HFFc6 (cell line): ENCODE data around the gene ATP7A. TPM values are rescaled to one million over a fixed set of nuclear protein-coding genes. Genes with fewer than 3 reads are reported as not detected.

Source experiments
- DNase-seq: peaks from one replicate; pipeline ENCODE4 v3.0.0-alpha.2; 2018
- H3K27ac Mint-ChIP-seq: 2 replicates; pipeline ENCODE4 v1.8.0; 2020; ENCODE audit warnings: mild to moderate bottlenecking, mixed read lengths
- H3K27me3 Mint-ChIP-seq: 2 replicates; pipeline ENCODE4 v1.8.0; 2021; ENCODE audit warnings: mild to moderate bottlenecking, moderate library complexity, mixed read lengths; ENCODE audit not compliant: insufficient read depth
- H3K36me3 Mint-ChIP-seq: 2 replicates; pipeline ENCODE4 v1.8.0; 2021; ENCODE audit warnings: low read depth, mixed read lengths
- H3K4me1 Mint-ChIP-seq: 2 replicates; pipeline ENCODE4 v1.8.0; 2020; ENCODE audit warnings: low read depth, mixed read lengths
- H3K4me3 Mint-ChIP-seq: 2 replicates; pipeline ENCODE4 v1.8.0; 2020; ENCODE audit warnings: mild to moderate bottlenecking, moderate library complexity, mixed read lengths
- H3K9me3 Mint-ChIP-seq: 2 replicates; pipeline ENCODE4 v1.8.0; 2020; ENCODE audit warnings: mild to moderate bottlenecking, mixed read lengths
- total RNA-seq, 6 experiments: library from RNA; stranded (reverse); fragmentation: NEBNext Ultra II Directional; extraction: Animal tissue kit (Norgen Biotek cat#: 25700); gene quantifications; 2 replicates in 1 of 6; 3 replicates in 5 of 6; pipeline ENCODE4 v1.2.3, GENCODE V29; 2021
- TF ChIP-seq, protein P1 (sequence below): fragments of 200-600 bp; sonication (generic); IDR thresholded peaks from 2 replicates; pipeline ENCODE4 v1.5.0; 2021; ENCODE audit warnings: antibody characterized with exemption, mild to moderate bottlenecking

The ATP7A gene
- total RNA-seq, 6 experiments from 2014 or later = 7.8 to 10.1 (median 8.9) TPM

DNA sequence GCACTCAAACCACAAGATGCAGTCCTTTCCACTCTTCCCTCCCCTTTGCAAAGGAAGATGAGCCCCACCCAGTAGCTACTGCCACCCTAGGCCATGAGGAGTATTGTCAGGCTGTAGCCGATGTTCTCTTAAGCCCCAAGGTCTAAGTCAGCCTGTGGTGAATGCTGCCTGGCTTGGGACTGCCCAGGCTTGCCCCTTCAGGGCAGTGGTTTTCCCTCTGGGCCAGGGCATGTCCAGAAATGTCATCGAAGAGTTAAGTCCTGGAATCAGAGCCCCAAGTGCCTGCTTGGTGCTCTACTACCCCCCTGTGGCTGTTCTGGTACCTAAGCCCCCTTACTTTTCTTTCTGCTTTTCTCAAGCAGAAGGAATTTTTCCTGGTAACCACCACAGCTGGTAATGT, 181.8 kb downstream of the ATP7A start:
- H3K4me1 Mint-ChIP-seq = 0 out of 2 replicates have a peak, but pooled peaks cover 10% of the 10 kb centered on the region
- TF ChIP-seq, protein P1, sequence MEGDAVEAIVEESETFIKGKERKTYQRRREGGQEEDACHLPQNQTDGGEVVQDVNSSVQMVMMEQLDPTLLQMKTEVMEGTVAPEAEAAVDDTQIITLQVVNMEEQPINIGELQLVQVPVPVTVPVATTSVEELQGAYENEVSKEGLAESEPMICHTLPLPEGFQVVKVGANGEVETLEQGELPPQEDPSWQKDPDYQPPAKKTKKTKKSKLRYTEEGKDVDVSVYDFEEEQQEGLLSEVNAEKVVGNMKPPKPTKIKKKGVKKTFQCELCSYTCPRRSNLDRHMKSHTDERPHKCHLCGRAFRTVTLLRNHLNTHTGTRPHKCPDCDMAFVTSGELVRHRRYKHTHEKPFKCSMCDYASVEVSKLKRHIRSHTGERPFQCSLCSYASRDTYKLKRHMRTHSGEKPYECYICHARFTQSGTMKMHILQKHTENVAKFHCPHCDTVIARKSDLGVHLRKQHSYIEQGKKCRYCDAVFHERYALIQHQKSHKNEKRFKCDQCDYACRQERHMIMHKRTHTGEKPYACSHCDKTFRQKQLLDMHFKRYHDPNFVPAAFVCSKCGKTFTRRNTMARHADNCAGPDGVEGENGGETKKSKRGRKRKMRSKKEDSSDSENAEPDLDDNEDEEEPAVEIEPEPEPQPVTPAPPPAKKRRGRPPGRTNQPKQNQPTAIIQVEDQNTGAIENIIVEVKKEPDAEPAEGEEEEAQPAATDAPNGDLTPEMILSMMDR = peak; percentile 70
- no peak overlapping the region for H3K4me3 Mint-ChIP-seq
- no peaks in the 10 kb centered on the region for H3K9me3 Mint-ChIP-seq
- peak; percentile 41 for DNase-seq
- H3K27ac Mint-ChIP-seq = no peak overlapping the region
- no peaks in the 10 kb centered on the region for H3K27me3 Mint-ChIP-seq
- no peaks in the 10 kb centered on the region for H3K36me3 Mint-ChIP-seq

DNA sequence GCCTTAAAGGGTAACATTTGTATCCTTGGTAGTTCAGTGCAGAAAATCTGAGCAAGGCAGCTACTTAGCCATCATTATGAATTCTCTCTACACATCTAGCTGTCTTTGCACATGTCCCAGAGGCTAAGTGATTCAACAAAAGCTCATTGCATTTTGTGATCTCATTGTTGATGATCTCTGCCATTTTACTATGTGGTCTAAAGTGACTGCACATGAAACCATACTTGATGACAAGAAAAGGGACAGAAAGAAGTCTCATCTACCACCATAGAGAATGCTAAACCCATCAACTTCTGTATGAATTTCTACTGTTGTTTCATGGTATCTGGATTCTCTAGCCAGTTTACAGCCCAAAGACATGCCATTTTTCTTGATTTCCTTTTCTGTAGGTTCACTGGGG, 187.6 kb downstream of the ATP7A start:
- Mint-ChIP-seq H3K4me1 (peaks cover 4% of the 10 kb centered on the region; the same call in 1 of the 2 replicates), H3K4me3 (no peak overlapping the region), H3K9me3 (no peaks in the 10 kb centered on the region), H3K27ac (no peak overlapping the region), H3K36me3 (no peaks in the 10 kb centered on the region), H3K27me3 (no peaks in the 10 kb centered on the region)
- DNase-seq = no peak
- TF ChIP-seq, protein P1 = no peak

Other genes starting within 250 kb of the ATP7A start
- gene ATRX, start 124.5 kb upstream of the ATP7A start, total RNA-seq = 10 to 100 TPM; 49.4 to 65.1 (median 54.5) TPM
- gene MAGT1, start 15.3 kb upstream of the ATP7A start, total RNA-seq = 10 to 100 TPM; 70.3 to 77.5 (median 74.2) TPM
- gene COX7B, start 11.2 kb upstream of the ATP7A start, total RNA-seq = 100 to 1,000 TPM; 196 to 250 (median 231) TPM
- gene PGAM4, start 58.9 kb downstream of the ATP7A start, total RNA-seq = under 1 TPM in 2 of 6 experiments, not detected in 4; 0.23 to 0.65 TPM
- 100 to 1,000 TPM; 331 to 409 (median 375) TPM for gene PGK1, start 193.6 kb downstream of the ATP7A start, total RNA-seq
- gene TAF9B, start 229.0 kb downstream of the ATP7A start, total RNA-seq = 10 to 100 TPM; 17.2 to 30.9 (median 28.5) TPM